HG03066 (cell line): ENCODE results near the gene DVL2.
"Not testable (repeated sequence)": the region's sequence is repeated elsewhere in the genome, so short reads cannot be mapped to it uniquely, and the experiment has no call there.

Experiments
- ATAC-seq: cut with Tn5 transposase; IDR thresholded peaks from one replicate; pipeline ENCODE4 v1.9.1; 2021; ENCODE audit warnings: low read depth; ENCODE audit not compliant: unreplicated experiment

Gene DVL2

DNA sequence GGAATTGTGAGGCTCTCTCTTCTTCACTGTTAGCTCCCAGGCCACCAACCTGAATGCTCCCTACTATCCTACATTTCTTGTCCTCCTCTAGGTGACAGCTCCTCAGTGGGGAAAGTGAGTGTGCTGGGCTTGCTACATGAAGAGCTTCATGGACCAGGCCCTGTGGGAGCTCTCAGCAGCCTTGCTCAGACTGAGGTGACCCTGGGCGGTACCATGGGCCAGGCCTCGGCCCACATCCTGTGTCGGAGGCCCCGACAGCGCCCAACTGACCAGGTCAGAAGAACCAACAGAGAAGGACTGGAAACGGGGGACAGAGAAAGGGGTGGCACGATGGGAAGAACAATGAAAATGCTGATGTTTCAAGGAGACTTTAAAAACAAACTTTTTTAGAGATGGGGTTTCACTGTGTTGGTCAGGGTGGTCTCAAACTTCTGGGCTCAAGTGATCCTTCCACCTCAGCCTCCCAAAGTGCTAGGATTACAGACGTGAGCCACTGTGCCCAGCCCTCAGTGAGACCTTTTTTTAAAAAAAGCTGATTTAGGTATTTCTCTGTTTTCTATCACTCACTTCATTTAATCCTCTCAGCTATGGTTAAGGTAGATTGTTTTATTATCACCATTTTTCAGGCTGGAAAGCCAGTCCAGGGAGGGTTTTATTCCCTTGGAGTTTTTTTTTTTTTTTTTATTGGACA lies 22.6 kb upstream of the DVL2 start:
- ATAC-seq = no peak

DNA sequence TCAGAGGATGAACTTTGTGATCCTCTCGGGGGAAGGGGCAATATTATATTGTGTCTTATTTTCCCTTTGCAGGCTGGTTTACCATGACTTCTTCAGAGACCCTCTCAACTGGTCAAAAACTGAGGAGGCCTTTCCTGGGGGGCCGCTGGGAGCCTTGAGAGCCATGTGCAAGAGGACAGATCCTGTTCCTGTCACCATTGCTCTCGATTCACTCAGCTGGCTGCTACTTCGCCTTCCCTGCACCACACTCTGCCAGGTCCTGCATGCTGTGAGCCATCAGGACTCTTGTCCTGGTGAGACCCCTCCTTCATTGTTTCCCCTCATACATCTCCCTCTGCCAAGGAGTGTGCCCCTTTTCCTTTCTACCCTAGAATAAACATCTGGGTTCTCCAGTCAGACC lies 20.2 kb upstream of the DVL2 start:
- ATAC-seq = no peak

DNA sequence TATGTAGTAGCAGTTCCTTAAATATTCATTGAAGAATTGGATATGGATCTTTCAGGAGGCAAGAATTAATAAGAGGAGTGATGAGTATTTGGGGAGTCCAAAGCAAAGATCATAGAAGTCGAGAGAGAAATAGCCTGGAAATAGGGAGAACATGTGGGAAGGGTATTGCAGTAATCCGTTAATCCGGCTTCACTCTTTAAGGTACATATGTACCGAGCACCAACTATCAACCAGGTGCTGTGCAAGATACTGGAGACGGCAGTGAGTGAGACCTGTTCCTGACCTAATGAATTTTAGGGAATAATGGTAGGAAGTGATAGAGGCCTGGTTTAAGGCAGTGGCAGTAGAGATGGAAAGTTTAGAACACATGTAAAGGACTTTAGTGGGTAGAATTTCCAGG lies 18.8 kb upstream of the DVL2 start:
- no peak for ATAC-seq

DNA sequence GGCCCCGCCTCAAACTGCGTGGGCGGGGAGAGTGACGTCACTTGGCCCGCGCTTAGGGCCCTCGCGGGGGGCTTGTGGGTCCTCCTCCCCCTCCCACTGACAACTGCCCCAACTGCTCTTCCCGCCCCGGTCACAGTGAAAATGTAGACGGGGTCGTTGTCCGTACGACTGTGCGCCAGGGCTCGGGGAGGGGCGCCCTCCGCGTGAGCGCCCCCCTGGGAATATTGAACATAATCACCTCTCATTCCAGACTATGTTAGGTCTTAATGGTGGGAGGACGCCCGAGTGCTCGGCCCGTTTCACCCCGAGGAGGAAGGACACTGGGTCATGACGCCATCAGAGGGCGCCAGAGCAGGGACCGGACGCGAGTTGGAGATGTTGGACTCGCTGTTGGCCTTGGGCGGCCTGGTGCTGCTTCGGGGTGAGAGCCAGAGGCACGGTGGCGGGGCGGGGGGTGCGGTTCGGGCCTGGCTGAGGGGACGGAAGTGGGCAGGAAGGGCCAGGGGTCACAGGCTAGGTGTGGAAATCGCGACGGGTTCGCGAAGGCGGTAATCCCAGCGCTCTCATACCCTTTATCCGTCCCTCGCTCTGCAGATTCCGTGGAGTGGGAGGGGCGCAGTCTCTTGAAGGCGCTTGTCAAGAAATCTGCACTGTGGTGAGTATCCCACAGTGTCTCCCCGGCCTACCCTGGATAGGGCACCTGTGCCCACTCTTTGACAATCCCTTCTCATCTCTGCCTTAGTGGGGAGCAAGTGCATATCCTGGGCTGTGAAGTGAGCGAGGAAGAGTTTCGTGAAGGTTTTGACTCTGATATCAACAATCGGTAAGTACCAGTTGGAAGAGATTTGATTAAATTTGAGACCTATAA lies 18.1 kb upstream of the DVL2 start, which contains the start of gene ELP5:
TSS of gene ELP5 (plus strand) at position 40 of the 868 bp plus-strand sequence. CDS start at position 376, 336 bp downstream.
- ATAC-seq = peak; percentile 50

DNA sequence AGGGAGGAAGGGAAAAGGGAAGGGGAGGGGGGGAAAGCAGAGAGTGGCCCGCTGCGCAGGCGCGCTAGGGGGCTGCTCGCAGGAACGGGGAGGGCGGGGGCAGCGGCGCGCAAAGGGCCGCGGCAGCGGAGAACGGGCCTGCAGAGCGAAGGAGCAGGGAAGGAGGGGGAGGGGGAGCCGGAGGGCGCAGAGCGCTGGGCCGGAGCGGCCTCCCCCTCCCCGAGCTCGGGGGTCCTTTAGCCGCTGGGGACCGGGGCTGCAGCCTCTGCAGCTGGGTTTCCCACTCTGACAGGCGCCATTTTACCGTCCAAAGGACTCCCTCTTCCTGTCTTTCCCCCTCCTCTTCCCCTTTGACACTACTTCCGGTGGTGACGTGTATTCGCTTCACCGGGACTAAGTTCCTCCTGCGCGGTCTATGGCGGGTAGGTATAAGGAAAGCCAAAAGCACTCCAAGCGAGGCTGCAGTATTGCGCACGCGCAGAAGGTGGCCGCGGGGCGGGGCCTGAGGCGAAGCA lies 17.4 kb upstream of the DVL2 start, which contains the start of gene CTDNEP1:
TSS of gene CTDNEP1 (minus strand) at position 74 of the 515 bp plus-strand sequence. CDS start 438 bp downstream, outside the sequence.
- ATAC-seq = peak; percentile 87

DNA sequence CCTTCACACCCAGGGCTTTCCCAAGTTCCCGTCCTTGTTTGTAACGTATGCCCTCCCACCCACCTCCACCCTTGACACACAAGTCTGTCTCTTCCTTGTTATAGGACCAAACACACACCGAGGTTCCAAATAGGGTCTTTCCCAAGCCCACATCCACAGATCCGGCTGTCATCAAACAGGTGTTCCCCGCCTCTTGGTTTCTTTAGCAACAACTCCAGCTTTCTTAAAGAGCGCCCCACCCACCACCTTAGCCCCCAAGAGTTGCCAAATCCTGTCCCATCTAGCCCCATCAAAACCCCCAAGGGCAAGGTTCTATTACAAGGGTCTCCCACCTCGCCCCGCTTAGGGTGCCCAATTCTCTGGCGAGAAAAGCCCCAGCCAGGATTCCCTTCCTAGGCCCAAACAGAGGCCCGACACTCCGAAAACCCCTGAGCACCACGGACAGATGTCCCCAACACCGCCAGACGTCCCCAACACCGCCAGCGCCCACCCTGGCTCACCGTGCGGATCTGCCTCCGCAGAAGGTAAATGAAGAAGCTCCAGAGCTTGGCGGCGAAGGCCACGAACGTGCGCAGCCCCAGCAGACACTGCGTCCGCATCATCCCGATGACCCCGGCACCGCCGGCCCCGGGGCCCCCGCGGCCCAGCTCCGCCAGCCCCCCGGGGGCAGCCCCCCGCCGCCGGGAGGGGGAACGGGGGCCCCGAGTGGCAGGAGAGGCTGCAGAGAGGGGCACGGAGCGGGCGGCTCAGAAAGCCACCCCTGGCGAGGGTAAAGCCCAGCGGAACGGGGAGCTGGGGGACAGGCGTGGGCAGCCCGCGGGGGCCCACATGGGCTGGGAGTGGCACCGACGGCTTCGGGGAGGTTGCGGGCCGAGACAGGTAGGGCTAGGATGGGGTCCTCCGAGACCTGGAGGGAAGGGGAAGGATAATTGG lies 16.6 kb upstream of the DVL2 start:
- no peak for ATAC-seq

DNA sequence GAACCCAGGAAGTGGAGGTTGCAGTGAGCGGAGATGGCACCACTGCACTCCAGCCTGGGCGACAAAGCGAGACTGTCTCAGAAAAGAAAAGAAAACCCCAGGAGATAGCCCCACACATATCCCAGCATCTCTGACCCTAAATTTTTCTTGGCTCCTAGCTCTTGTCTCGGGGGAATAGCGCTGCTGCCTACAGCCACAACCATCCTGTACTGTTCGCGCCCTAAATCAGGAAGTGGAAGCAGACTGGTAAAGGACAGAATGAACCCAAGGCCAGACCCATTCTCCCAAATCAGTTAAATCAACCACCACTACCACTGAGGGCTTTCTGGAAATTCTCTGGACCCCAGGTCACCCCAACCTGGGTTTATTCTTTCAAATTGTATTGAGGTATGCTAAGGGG lies 15.5 kb upstream of the DVL2 start:
- ATAC-seq = no peak

DNA sequence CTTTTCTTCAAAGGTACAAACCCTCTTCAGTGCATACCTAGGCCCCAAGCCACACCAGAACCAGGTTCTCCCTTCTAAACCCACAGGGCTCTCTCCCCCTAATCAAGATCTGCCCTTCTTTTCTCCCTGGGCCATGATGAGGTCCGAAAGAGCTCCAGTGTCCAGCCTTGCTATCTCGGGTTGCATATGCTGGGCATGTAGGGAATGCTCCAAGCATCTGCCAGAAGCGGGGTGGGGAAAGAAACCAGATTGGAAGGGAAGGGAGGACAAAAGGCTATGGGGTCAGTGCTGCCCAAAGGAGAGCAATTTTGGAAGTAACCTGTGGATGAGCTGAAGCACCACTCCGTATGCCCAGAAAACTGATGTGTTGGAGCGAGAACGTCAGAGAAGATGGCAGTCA lies 14.9 kb upstream of the DVL2 start:
- ATAC-seq = no peak

DNA sequence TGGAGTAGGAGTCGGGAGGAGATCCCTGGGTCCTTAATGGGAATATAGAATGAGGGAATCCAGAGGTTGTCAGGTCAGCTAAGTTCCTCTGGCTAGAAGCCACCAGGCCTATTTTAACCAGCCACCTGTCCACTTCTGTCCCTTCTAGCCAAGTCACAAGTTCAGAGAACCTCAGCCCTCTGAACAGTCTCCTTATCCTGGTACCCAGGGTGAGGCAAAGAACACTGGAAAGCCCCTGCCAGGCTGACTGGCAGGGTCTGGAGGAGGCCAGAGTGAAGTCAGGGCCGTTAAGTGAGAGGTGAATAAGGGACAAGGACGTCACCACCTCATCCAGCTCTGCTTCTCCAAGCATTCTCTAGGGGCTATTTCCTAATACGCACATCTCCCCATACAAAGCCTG lies 14.5 kb upstream of the DVL2 start:
- ATAC-seq = no peak

DNA sequence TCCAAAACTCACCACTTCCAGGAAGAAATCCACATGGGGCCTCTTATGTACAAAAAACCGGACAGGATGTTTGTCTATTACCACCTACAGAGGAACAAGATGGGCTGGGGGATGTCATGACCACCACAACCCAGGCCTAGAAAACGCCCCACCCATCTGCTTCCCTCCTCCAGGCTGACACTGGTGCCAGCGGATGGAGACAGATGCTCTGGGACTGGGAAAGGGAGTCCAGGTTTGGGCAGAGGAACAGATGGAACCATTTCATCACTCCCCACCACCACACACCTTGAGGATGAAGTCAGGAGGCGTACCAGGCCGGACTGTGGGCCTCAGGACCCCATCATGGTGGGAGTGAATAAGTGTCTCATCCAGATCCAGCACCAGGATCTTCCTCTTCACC lies 12.5 kb upstream of the DVL2 start:
- no peak for ATAC-seq

DNA sequence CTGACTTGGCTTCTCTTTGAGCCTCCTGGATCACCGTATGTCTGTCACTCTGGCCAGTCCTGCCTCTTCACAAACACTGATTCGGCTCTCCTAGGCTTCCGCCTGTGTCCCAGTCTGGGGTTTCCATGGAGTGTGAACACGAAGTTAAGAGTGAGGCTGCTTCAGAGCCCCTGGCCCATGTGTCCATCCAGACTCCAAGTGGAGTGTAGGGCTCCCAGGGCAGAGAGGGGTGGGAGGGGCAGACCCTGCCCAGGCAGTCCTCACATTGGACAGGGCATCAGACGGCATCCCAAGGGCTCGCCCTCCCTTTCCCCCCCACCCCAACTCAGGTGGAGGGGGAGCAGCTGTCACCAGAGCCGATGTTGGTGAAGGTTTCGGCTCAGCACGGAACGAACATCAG lies 9.5 kb upstream of the DVL2 start:
- ATAC-seq = not testable (repeated sequence)

DNA sequence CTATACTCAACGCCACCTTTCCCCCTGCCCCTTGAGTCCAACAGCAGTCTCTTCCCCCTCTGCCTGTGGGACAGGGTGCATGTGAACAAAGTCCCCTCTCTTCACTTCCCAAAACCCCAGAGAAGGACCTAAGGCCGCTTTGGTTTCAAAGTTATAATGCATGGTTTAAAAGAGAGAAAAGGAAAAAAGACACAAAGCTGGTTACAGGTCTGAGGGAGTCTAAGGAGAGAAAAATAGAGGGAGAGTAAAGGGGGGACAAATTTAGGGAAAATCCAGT lies 9.1 kb upstream of the DVL2 start:
- ATAC-seq = no peak

DNA sequence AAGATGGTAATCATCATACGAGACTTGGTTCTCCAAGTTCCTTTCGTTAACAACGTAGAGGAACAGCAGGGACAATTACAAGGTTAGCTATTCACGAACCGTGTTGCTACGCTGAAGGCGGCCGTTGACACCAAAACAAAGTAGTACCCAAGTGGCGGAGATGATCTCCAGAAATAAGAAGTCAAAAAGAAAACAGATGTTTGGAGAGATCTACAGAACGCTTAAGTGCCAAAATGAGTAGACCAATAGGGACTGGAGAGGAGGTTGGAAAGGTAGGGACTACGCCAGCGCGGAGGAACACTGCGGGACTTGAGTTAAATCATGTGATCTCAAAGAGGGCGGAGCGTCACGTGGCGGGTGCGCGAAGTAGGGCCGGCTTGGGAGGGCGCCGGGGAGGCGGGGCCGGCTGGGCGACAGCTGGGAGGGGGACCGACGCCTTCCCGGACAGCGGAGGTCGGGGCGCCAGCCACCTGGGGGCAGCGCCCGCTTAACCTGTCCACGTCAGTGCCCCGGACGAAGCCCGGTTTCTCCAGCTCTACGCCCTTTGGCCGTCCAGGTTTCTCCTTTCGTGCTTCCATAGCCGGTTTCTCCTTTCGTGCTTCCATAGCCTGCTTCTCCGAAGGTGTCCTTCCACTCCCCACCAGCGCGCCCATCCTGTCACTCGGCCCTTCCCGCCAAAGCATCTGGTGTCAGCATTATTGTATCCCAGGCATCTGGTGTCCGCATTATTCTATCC lies 8.6 kb upstream of the DVL2 start:
- peak; percentile 44 for ATAC-seq

DNA sequence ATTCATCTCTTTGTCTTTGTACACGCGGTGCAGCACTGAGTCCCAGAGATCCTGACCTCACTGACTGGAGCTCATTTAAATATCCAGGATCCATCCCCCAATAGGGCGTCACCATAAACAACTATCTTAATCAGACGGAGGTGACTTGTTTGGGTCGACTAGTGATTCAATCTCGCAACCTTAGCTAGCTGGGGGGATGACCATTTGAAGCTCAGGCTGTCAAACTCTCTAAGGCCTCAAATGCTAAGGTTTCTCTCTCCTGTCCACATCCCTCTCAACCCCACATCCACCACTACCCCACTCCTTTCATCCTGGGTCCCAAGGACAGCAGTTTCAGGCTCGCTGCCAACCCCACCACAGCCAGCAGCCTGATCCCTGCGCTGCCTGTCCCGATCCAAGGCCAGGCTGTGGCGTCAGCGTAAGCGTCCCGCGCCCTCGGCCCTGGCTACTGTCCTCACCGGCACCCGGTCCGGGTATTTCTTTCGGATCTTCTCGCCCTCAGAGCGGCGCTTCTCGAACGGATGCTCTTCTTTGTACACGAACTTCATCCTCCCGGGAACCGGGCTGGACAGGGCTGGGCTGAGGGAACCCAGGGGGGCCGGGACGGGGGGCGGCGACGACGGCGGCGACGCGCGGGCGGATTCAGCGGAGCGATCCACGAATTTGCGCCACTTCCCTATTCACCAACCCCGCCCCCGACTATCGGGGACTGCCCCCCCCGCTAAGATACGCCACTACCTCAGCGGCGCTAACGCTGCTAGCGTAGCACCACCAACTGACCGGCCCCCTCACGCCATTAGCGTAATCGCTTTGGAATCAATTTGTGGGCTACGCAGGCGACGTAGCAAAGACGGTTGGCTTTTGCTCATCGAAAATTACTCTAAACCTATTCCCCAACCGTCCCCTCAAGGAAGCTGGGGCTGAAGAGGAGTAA lies 7.7 kb upstream of the DVL2 start, which contains the start of gene GABARAP:
TSS of gene GABARAP (minus strand) at position 667 of the 934 bp plus-strand sequence. CDS start at position 548, 119 bp downstream.
- peak; percentile 23 for ATAC-seq

DNA sequence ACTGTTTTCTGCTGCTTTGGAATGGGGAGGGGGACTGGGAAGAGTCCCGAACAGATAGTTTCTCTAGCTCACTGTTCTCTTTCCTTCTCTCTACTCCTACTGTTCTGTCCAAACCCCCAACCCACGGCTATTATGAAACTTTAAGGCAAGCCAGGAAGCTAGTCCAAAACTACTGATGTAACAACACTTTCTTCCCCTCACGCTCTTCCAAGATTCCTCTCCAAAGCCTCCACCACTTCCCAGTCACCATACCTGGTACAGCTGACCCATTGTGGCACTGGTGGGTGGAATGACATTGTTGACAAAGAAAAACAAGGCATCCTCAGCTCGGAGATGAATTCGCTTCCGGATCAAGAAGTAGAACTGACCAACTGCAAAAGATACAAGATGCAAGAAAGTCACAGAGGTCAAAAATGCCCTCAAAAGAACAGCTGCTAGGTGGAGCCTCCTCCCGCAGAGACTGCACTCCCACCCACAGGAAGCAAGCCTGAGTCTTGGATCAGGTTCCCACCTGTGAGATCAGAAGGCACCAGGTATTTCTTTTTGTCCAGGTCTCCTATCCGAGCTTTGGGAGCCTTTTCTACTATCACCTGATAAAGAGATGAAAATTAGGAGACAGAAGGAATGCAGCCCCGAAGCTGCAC lies 6.9 kb upstream of the DVL2 start:
- ATAC-seq = no peak

DNA sequence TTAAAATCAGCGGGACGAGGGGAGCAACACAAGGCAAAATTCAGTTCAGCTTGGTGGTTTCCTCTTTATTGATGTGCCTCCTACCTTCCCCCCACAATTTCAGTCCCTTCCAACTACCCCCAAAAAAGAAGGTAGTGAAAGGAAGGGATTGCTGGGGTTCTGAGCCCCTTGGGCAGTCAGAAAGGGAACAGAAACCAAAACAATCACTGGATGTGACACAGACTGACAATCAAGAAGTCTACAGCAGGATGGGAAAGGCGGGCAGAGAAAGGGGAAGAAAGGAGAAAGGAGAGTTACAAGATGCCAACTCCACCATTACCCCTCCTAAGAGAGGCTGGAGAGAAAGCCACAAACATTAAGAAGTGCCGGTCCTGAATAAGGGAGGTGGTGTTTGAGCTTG lies 6.1 kb upstream of the DVL2 start:
- no peak for ATAC-seq

DNA sequence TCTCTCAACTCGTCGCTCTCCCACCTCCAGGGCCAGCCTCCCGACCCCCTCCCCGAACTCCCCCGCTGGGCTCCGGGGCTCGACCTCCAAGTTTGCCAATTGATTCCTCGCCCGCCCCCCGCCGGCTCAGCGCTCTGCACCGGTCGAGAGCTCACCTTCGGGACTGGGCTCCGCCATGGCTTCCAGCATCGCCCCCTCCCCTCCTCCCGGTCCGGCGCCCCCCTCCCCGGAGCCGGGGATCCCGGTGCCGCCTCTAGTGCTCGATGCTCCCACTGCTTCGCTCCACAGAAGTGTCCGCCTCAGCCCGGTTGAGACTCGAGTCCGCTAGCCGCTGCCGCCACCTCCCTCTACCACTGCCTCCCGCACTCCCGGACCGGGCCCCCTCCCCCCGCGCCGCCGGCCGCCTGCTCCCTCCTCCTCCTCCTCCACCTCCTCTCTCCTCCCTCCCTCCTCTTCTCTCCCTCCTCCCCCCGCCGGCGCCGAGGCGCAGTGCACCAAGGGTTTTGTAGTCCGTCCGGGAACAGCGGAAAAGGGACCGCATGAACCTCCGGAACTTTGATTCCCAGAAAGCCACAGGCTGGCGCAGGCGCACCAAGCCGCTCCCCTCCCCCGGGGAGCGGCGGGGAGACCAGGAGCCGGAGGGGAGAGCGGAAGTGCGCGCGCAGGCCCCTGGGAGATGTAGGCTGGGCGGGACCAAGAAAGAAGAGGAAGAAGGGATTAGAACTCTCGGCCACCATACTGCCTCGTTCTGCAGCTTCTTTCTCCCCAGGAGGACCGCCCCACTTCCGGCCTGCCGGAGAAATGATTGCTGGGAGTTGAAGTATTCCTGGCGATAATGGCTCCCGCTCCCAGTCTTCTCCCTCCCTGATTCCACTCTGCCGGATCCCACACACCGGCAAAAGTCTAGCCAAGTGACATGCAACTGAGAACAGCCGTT lies 5.0 kb upstream of the DVL2 start, which contains the start of gene PHF23:
TSS of gene PHF23 (minus strand) at position 367 of the 937 bp plus-strand sequence. CDS start at position 189, 178 bp downstream.
- peak; percentile 46 for ATAC-seq
